NCI-H526 treated with DMSO at 0.1 percent for 48 hours (cell line): ENCODE results near the gene UFM1.
A peak's percentile ranks its signal among the peaks of the same experiment; 100 is the strongest.
"Not testable (repeated sequence)": the region's sequence is repeated elsewhere in the genome, so short reads cannot be mapped to it uniquely, and the experiment has no call there.

Experiments
- DNase-seq: peaks from one replicate; lab custom pipeline; 2025; lab: John Stamatoyannopoulos, UW

Gene UFM1

GRCh38 chr13:38349390-38350113 lies at the start of gene UFM1:
UFM1 (plus strand) TSS chr13:38349851; CDS start chr13:38349920, 69 bp downstream.
- DNase-seq, result peak; percentile 94

GRCh38 chr13:38301236-38301635 lies 48.4 kb upstream of the UFM1 start:
- no peak for DNase-seq

- DNase-seq, result no peak
Measured at GRCh38 chr13:38303816-38304320, 45.8 kb upstream of the UFM1 start.

- DNase-seq, result no peak
Measured at GRCh38 chr13:38308736-38309135, 40.9 kb upstream of the UFM1 start.

- DNase-seq, result no peak
Measured at GRCh38 chr13:38309397-38309796, 40.3 kb upstream of the UFM1 start.

GRCh38 chr13:38311175-38311574 lies 38.5 kb upstream of the UFM1 start:
- not testable (repeated sequence) for DNase-seq

GRCh38 chr13:38316129-38316528 lies 33.5 kb upstream of the UFM1 start:
- no peak for DNase-seq

GRCh38 chr13:38321654-38322053 lies 28.0 kb upstream of the UFM1 start:
- DNase-seq, result no peak

- DNase-seq, result no peak
Measured at GRCh38 chr13:38325426-38325825, 24.2 kb upstream of the UFM1 start.

GRCh38 chr13:38328699-38329098 lies 21.0 kb upstream of the UFM1 start:
- no peak for DNase-seq

- DNase-seq, result no peak
Measured at GRCh38 chr13:38334845-38335244, 14.8 kb upstream of the UFM1 start.

GRCh38 chr13:38338089-38338488 lies 11.6 kb upstream of the UFM1 start:
- no peak for DNase-seq

GRCh38 chr13:38340624-38341023 lies 9.0 kb upstream of the UFM1 start:
- no peak for DNase-seq

- DNase-seq, result no peak
Measured at GRCh38 chr13:38341149-38341692, 8.4 kb upstream of the UFM1 start.

- peak; percentile 73 for DNase-seq
Measured at GRCh38 chr13:38346764-38347163, 2.9 kb upstream of the UFM1 start.

- DNase-seq, result no peak
Measured at GRCh38 chr13:38348861-38349389, 726 bp upstream of the UFM1 start.

GRCh38 chr13:38350114-38350617 lies 515 bp downstream of the UFM1 start:
- peak; percentile 59 for DNase-seq

- no peak for DNase-seq
Measured at GRCh38 chr13:38355595-38356119, 6.0 kb downstream of the UFM1 start.

GRCh38 chr13:38358684-38359083 lies 9.0 kb downstream of the UFM1 start:
- DNase-seq, result no peak

- no peak for DNase-seq
Measured at GRCh38 chr13:38361542-38362262, 12.1 kb downstream of the UFM1 start.

GRCh38 chr13:38363219-38363618 lies 13.6 kb downstream of the UFM1 start:
- DNase-seq, result no peak

GRCh38 chr13:38363746-38364145 lies 14.1 kb downstream of the UFM1 start:
- not testable (repeated sequence) for DNase-seq
